Fibroblast of skin of left quadriceps (primary cell): Measurements from ENCODE around the gene PTPN22.

Source experiments
- DNase-seq, 2 experiments: peaks; one replicate each; pipeline ENCODE4 v3.0.0-alpha.2; 2013; ENCODE audit warnings: low read depth in 2 of 2

The PTPN22 gene

DNA sequence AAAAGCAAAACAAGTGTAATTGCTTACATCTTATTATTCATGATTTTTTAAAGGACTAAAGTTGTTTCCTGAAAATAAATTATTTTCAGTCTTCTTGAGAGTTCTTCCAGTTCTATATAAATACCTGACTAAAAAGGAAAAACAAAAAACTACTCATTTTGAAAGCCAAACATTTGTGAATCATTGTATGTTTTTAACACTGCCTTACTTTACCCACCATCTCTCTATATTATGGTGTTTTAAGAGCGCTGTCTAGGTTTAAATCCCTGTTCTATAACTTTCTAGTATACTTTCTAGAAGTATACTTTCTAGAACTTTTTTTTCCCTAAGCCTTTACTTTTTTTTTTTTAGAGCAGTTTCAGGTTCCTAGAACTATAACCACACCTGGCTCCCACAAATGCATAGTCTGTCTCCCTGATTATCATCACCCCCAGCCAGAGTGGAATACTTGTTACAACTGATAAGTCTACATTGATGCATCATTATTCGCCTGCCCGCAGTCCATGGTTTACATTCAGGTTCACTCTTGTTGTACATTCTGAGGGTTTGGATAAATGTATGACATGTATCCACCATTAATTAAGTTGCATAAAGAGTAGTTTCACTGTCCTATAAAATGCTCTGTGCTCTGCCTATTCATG is 69.0 kb downstream of the PTPN22 start:
- no peak for DNase-seq

DNA sequence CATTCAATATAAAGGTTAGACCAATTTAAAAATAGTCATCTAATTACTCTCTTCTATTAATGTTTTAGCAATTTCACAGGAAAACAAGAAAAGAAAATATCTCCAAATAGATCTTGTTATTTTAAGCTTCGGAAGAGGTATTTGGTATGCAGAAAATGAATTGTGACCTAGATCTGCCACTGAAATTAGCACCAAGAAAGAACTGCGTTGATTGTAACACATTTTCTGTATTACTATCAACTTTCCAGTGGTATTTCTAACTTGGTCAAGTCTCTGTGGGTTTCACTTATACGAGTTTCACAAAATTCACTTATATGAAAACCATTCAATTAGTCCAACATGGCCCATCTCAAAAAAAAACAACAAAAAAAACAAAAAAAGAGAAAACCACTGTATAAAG is 71.0 kb downstream of the PTPN22 start:
- DNase-seq, result no peak

DNA sequence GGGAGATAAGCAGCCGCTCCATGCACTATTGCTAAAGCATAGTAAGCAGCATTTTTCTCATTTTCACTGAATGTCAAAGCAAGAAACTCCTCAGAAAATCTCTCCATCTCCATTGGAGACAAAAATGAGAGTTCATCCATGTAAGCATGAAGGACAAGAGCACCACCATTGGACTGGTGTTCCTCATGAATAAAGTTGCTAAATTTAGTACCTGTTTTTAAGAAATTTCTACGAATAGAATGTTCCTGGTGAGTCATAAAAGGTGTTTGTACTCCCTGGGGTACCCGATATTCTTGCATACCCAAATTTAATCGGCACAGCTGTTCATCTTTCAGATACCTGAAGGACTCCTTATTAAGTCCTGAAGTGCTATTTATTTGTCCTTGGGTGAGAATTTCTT is 74.0 kb downstream of the PTPN22 start:
- no peak for DNase-seq

DNA sequence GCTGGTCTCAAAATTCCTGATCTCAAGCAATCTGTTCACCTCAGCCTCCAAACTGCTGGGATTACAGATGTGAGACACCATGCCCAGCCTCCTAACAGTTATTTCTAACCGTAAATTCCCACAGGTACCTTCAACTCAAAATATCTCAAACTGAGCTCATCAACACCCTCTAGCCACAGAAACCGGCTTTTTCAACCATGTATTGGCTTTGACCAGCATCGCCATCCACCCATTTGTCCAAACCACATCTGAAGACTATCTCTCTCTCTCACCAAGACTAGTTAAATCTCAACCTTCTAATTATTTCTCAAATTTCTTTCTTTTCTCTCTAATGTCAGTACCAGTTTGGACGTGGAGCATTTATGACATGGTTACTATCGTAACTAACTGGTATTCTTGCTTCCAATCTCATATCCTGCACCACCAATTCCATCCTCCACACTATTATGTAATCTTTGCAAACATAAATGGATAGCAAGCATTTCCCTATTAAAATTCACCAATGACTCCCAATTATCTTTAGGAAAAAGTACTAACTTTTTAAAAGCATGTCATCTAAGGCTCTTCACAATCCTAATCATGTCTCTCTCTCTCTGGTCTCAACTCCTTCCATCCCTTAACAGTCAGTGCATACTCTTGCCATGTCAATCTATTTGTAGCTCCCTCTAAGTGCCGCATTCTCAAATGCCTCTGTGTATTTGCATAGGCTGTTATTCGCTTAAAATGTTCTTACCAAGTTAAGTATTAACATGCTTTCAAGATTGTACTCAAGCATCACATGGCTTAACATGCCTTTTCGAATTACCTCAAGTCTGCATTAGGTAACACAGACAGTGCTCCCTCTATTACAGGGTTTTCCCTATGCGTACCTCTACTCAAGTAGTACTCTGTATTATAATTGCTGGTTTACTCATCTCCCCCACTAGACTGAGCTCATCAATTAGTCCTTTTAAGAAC is 77.4 kb downstream of the PTPN22 start:
- no peak for DNase-seq

DNA sequence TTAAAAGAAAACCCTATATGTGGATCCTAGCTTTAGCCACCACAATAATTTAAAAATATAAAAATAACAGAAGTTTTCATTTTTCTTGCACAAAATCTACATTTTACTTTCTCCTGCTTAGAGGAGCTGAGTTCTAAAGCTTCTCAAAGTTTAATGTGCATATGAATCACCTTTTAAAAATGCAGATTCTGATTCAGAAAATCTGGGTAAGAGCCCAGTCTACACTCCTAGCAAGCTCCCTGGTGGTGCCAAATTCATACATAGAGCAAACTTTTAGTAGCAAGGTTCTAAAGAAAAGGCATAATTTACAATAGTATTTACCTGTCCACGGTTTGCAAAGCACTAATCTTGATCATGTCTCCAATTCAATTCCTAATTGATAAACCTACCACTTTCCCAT is 78.5 kb downstream of the PTPN22 start:
- DNase-seq, result no peak

DNA sequence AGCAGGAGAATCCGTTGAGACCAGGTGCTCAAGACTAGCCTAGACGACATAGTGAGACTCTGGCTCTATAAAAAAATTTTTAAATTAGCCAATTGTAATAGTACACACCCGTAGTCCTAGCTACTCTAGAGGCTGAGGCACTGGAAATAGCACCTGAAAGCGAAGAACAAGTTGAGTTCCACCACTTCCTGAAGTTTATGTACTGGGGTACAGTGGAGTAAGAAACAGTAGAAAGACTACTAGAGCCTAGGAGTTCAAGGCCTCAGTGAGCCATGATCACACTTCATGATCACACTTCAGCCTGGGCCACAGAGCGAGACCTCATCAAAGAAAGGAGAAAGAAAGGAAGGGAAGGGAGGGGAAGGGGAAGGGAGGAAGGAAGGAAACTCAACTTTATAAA is 79.0 kb downstream of the PTPN22 start:
- DNase-seq, result no peak

DNA sequence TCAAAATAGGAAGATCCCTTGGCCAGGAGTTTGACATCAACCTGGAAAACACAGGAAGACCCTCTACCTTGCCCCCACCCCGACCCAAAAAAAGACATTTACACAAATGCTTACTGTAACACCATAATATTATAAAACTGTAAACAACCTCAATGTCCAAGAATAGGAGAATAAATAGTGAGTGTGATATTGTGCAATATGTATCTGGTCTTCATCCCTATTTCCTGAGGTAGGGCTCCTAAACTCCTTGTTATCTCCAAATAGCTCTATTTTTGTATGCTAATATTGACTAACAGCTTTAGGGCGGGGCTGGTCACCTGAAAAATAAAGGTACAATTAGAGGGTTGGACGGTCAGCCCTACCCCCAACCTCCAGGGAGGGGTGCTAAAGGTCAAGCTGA is 82.7 kb downstream of the PTPN22 start:
- DNase-seq, result no peak

DNA sequence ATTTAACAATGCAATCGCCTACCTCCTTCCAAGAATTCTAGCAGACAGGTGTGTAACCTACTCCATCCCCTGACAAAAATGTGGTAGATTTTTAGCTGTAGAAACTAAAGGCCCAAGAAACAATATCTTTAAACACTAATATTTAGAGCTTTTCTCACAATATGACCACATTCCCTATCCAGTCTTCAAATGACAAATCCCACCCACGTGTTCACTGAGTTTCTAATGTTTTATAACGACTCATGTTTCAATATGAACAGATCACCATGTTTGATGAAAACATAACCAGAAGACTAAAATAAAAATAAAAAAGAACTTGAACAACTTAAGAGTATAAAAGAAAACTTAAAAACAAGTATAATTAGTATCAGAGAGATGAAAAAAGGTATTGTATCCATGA is 83.8 kb downstream of the PTPN22 start:
- no peak for DNase-seq

DNA sequence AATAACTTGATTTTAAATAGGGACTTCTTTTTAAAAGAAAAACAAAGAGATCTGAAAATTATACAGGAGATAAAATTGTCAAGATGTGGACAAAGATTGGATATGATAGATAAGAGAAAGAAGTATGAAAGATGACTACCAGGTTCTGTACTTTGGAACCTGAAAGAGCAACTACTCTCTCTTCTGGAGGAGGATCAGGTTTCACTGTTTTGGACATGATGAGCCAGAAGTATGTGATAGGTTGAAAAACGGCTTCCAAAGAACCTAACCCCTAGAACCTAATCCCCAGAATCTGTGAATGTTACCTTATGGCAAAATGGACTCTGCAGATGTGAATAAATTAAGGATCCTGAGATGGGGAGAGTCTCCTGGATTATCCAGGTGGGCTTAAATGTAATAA is 85.4 kb downstream of the PTPN22 start:
- DNase-seq, result no peak

DNA sequence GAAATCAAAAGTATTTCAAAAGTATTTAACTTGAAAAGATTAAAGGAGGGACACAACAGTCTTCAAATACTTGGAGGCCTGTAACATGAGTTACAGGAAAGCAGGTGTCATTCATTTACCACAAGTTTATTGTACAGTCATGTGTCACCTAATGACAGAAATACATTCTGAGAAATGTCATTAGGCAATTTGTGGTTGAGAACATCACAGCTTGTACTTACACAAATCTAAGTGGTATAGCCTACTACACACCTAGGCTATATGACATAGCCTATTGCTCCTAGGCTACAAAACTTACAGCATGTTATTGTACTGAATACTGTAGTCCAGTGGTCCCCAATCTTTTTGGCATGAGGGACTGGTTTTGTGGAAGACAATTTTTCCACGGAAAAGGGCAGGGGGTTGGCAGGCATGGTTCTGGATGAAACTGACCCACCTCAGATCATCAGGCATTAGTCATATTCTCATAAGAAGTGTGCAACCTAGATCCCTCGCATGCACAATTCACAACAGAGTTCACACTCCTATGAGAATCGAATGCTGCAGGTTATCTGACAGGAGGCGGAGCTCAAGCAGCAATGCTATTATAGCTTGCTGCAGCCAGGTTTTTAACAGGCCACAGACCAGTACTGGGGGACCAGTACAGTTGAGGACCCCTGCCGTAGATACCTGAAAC is 87.3 kb downstream of the PTPN22 start:
- no peak for DNase-seq

DNA sequence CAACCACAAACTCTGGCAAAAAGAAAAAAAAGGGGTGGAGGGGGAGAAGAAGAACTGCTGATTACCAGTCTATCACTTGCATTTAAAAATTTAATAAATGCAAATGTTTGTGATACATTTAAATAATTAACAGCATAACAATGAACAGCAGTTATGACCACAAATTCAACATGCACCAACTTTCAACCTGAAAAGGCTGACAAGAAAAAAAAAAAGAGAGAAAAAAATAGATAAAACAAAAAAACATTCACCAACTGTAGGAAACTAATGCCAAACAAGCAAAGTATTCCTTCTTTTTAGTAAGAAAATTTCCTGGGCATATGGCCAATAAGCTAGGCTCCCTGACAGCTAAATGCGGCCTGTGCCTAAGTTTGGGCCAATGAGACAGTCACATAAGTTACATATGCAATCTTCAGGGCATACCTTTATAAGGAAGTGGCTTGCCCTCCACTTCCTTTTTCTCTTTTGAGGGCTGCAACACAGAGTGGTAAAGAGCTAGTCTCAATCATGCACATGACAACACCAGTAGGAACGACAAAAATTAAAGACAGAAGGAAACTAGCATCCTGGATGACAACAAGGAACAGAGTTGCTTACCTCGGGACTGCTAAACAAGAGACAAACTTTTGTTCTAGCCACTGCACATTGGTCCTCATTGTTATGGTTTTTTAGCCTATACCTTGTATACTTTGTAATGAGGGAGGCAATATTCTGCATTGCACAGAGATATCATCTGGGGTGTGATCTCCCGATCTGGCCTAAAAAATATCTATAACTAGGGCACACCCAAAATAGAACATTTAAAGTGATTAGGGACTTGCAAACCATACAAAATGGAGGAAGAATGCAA is 88.0 kb downstream of the PTPN22 start:
- no peak for DNase-seq

DNA sequence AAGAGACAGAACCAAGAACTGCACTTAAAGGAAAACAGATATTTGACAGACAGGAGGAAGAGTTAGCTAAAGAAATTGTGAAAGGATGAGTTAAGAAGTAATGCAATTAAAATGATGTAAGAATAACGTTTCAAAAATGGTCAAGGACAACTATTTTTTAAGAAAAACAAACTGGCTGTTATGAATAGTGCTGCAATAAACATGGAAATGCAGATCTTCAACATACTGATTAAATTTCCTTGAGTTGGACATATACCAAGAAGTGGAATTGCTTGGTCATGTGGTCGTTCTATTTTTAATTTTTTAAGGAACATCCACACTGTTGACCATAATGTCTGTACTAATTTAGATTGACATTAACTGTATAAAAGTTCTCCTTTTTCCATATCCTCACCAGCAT is 89.1 kb downstream of the PTPN22 start:
- no peak for DNase-seq

DNA sequence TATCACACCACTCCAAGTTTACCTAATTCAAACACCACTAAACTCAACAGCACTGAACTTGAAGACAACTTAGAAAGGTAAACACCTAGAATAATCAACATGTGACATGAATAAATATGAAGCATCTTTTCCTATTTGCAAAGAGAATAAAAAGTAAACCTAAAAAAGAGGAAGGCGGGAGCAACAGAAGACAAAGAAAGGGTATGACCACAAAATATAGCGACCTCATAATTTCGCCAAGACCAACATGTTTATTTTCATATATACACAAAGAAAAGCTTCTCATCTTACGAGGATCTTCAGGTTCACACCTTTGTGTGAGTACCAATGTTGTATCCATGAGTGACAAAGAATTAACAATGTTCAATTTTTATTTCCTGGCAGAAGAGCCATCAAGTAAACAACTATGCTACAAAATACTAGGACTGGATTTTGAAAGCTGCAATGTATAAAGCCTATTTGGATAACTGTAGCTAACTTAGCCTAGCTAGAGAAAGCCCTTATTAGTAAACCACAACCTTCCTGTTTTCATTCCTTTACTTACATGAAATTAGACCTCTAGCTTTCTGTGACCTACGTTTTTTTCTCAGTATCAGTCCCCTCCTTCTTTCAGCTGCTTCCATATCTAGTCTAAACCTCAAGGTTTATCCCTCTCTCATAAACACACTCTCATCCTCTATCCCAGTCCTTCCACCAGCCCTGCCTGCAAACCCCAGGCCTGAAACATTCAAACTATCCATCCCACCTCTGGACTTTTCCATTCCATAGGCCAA is 91.0 kb downstream of the PTPN22 start:
- no peak for DNase-seq

DNA sequence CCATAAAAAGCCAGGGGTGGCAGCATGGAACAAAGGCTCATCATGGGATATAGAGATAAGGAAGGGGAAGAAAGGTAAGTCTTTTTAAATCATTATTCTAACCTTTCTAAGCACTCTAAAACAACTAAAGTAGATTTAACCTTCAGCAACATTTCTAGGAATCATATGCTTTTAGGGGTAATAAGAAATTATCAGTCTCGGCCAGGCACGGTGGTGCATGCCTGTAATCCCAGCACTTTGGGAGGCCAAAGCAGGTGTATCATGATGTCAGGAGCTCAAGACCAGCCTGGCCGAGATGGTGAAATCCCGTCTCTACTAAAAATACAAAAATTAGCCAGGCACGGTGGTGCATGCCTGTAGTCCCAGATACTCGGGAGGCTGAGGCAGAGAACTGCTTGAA is 92.0 kb downstream of the PTPN22 start:
- DNase-seq, result no peak

DNA sequence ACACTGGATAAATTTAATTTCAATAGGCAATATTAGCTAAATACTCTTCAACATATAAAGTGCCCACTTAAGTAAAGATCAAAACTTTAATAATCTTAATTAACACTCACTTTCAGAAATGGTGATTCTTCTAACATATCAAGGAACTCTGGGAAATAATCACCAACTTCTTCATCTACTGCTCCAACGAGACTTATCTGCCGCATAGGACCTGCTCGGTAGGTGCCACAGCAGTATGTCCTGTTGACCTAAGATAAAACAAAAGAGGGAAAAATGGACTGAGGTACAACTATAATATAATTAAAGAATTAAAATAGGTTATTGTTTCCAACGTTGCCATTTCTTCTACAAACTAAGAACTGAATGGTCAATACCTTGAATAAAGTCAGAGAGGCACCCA is 94.0 kb downstream of the PTPN22 start:
- DNase-seq, result no peak

DNA sequence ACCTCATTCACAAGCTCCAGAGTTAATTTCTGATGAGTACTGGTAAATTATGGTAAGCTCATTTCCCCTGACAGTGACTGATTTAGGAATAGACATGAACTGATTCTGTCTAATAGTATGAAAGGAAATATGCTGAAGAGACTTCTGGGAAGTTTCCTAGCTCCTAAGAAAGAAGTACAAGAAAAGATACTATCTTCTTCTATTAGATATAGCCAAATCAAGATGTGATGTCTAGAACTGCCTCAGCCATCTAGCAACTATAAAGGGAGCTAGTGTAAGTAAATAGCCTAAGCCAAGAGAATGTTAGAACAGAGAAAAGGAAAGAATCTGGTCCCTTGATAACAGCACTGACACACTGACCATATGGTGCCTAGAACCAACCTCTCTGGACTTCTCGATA is 101.5 kb downstream of the PTPN22 start:
- DNase-seq, result no peak

DNA sequence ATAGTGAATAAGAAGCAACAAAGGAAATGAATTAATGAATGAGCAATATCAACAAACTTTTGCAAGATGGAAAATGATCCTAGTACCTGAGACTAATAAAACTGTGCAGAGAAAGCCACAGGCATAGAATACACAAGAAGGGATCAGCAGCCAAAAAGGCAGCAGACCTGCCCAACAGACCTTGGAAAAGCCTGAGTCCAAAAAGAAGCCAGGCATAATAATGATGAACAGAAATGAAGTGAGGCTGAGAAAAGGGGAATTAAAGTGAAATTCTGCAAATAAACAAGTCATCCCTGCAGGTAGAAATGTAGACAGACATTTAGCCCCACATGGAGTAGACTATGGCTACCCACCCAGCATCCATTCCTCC is 101.9 kb downstream of the PTPN22 start:
- DNase-seq, result no peak

DNA sequence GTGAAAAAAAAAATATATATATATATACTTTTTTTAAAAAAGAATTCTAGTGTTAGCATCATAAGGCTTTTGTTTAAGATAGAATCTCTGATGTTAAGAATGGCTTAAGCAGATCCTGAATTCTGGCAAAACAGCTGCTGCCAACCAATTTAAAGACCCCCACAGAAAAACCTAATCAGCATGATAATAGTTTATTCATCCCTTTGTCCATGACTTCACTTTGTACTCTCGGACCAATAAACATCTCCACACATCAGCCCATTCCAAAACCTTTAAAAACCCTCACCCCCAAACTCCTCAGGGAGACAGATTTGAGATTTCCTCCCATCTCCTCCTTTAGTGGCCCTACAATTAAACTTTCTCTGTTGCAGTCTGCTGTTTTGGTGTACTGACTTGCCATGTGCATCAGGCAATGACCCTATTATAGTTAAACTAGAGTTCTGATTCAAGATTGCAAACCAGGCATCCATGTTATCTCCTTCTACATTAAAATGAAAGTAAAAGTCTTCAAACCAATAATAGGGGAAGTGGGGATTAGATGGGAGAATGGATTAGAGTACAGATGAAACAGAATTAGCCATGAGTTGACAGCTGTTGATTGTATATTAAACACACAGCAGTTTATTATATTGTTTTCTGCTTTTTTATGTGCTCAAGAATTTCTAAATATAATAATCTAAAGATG is 102.5 kb downstream of the PTPN22 start:
- DNase-seq, result no peak

DNA sequence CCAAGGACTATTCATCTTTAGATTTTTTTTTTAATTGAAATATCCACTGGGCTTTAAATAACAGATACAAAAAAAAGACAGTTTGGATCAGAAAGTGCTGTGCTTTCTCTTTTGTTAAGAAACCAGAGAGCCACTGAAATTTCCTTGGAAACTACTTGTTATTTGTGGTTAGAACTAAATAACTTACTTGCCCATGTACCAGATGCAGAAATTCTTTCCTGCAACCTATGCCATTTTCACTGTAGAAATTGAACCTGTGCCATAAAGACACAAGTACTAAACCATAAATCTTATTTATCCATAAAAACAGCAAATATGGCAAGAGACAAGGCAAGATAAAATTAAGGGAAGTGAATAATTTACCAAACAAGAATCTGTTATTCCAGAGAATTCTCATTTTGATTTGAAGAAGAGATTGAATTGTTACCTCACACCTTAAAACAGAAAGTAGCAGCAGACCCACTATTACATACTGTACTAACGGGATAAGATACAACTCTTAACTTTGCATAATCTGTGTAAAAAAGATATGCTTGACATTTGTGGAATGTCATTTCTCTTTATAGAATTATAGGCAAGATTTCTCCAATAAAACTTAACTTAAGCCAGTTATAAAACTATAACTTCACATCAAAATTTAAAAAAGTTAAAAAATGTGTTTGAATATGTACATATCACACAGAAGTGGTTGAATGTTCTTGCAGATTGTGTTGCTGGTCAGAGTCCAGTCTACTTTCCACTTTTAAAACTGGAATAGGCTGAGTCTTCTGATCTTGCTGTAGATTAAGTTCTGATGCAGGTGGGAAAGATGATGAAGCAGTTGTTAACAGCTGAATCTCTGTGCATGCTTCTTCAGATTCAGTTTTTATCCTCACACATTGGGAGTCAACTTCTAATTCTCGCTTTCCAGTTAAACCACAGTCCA is 105.9 kb downstream of the PTPN22 start:
- no peak for DNase-seq
